ENCODE results near the gene DAZAP1.

DAZAP1 gene

DNA sequence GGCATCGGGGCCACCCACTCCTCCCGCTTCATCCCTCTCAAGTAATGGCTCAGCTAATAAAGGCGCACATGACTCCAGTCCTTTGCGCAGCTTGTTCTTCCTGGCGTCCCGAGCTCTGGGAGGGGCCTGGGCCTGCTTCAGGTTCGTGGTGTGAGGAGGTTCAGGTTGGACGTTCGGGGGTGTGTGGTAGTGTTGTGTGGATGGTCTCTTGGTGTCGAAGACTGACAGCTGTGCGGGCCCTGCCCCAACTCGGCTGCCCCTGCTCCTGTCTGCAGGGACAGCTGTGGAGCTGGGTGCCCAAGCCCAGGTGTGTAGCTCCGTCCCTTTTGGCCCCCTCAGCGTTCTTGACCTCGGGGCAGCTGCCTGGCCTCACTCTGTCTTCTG is 33.0 kb downstream of the DAZAP1 start:
- ATAC-seq, result no peak
- TF ChIP-seq ISL1 (CRISPR knock-in tag; IDR thresholded peaks at IDR 0.05) (no peak), ZNF565 (CRISPR knock-in tag; conservative IDR thresholded peaks at IDR 0.05; ENCODE audit: low read depth) (no peak), BACH2 (CRISPR knock-in tag; IDR thresholded peaks at IDR 0.05; ENCODE audit: borderline replicate concordance) (no peak), ARNTL (CRISPR knock-in tag; IDR thresholded peaks at IDR 0.05; ENCODE audit: borderline replicate concordance, low read depth) (no peak), PPARA (CRISPR knock-in tag; IDR thresholded peaks at IDR 0.05; ENCODE audit: borderline replicate concordance) (no peak), RARB (CRISPR knock-in tag; IDR thresholded peaks at IDR 0.05) (no peak), OSR1 (CRISPR knock-in tag; IDR thresholded peaks at IDR 0.05) (no peak), TCF4 (CRISPR knock-in tag; IDR thresholded peaks at IDR 0.05; ENCODE audit: borderline replicate concordance) (no peak), ZFP3 (CRISPR knock-in tag; IDR thresholded peaks at IDR 0.05) (no peak), GLIS3 (CRISPR knock-in tag; IDR thresholded peaks at IDR 0.05) (no peak), ZNF70 (CRISPR knock-in tag; IDR thresholded peaks at IDR 0.05) (no peak), ZFP30 (CRISPR knock-in tag; IDR thresholded peaks at IDR 0.05) (no peak), SNAI2 (CRISPR knock-in tag; IDR thresholded peaks at IDR 0.05) (no peak)
- TF ChIP-seq, protein P1, sequence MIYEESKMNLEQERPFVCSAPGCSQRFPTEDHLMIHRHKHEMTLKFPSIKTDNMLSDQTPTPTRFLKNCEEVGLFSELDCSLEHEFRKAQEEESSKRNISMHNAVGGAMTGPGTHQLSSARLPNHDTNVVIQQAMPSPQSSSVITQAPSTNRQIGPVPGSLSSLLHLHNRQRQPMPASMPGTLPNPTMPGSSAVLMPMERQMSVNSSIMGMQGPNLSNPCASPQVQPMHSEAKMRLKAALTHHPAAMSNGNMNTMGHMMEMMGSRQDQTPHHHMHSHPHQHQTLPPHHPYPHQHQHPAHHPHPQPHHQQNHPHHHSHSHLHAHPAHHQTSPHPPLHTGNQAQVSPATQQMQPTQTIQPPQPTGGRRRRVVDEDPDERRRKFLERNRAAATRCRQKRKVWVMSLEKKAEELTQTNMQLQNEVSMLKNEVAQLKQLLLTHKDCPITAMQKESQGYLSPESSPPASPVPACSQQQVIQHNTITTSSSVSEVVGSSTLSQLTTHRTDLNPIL (CRISPR knock-in tag; IDR thresholded peaks at IDR 0.05; ENCODE audit: low read depth), result no peak
- TF ChIP-seq, protein P2, sequence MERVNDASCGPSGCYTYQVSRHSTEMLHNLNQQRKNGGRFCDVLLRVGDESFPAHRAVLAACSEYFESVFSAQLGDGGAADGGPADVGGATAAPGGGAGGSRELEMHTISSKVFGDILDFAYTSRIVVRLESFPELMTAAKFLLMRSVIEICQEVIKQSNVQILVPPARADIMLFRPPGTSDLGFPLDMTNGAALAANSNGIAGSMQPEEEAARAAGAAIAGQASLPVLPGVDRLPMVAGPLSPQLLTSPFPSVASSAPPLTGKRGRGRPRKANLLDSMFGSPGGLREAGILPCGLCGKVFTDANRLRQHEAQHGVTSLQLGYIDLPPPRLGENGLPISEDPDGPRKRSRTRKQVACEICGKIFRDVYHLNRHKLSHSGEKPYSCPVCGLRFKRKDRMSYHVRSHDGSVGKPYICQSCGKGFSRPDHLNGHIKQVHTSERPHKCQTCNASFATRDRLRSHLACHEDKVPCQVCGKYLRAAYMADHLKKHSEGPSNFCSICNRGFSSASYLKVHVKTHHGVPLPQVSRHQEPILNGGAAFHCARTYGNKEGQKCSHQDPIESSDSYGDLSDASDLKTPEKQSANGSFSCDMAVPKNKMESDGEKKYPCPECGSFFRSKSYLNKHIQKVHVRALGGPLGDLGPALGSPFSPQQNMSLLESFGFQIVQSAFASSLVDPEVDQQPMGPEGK (CRISPR knock-in tag; IDR thresholded peaks at IDR 0.05; ENCODE audit: borderline replicate concordance), result no peak
- TF ChIP-seq, protein P3, sequence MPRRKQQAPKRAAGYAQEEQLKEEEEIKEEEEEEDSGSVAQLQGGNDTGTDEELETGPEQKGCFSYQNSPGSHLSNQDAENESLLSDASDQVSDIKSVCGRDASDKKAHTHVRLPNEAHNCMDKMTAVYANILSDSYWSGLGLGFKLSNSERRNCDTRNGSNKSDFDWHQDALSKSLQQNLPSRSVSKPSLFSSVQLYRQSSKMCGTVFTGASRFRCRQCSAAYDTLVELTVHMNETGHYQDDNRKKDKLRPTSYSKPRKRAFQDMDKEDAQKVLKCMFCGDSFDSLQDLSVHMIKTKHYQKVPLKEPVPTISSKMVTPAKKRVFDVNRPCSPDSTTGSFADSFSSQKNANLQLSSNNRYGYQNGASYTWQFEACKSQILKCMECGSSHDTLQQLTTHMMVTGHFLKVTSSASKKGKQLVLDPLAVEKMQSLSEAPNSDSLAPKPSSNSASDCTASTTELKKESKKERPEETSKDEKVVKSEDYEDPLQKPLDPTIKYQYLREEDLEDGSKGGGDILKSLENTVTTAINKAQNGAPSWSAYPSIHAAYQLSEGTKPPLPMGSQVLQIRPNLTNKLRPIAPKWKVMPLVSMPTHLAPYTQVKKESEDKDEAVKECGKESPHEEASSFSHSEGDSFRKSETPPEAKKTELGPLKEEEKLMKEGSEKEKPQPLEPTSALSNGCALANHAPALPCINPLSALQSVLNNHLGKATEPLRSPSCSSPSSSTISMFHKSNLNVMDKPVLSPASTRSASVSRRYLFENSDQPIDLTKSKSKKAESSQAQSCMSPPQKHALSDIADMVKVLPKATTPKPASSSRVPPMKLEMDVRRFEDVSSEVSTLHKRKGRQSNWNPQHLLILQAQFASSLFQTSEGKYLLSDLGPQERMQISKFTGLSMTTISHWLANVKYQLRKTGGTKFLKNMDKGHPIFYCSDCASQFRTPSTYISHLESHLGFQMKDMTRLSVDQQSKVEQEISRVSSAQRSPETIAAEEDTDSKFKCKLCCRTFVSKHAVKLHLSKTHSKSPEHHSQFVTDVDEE (CRISPR knock-in tag; IDR thresholded peaks at IDR 0.05), result no peak
- TF ChIP-seq, protein P4, sequence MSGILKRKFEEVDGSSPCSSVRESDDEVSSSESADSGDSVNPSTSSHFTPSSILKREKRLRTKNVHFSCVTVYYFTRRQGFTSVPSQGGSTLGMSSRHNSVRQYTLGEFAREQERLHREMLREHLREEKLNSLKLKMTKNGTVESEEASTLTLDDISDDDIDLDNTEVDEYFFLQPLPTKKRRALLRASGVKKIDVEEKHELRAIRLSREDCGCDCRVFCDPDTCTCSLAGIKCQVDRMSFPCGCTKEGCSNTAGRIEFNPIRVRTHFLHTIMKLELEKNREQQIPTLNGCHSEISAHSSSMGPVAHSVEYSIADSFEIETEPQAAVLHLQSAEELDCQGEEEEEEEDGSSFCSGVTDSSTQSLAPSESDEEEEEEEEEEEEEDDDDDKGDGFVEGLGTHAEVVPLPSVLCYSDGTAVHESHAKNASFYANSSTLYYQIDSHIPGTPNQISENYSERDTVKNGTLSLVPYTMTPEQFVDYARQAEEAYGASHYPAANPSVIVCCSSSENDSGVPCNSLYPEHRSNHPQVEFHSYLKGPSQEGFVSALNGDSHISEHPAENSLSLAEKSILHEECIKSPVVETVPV (CRISPR knock-in tag; IDR thresholded peaks at IDR 0.05), result no peak

DNA sequence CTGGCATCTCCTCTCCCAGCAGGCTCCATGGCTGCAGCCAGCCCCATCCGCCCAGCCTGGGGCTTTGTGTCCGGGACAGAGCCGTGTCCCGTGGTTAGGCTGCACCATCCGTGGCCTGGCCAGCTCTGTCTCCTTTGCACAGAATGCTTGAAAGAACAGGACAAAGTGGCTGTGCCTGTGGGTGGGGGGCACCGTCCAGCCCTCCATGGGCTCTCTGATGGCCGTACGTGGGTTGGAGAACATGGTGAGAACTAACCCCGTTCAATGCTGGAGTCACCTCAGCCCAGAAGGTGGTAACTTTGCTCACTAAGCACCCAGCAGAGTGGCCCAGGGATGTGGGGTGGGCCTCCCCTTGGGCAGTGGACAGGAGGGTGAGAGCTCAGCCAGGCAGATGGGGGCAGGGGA is 33.6 kb downstream of the DAZAP1 start:
- TF ChIP-seq ZNF565 (CRISPR knock-in tag; conservative IDR thresholded peaks at IDR 0.05; ENCODE audit: low read depth) (no peak), ESRRG (CRISPR knock-in tag; IDR thresholded peaks at IDR 0.05) (no peak), SNAI2 (CRISPR knock-in tag; IDR thresholded peaks at IDR 0.05) (no peak), RARB (CRISPR knock-in tag; IDR thresholded peaks at IDR 0.05) (no peak), ZC3H10 (CRISPR knock-in tag; IDR thresholded peaks at IDR 0.05) (no peak), ISL1 (CRISPR knock-in tag; IDR thresholded peaks at IDR 0.05) (no peak)
- TF ChIP-seq, protein P3 (CRISPR knock-in tag; IDR thresholded peaks at IDR 0.05), result no peak
- no peak for ATAC-seq

DNA sequence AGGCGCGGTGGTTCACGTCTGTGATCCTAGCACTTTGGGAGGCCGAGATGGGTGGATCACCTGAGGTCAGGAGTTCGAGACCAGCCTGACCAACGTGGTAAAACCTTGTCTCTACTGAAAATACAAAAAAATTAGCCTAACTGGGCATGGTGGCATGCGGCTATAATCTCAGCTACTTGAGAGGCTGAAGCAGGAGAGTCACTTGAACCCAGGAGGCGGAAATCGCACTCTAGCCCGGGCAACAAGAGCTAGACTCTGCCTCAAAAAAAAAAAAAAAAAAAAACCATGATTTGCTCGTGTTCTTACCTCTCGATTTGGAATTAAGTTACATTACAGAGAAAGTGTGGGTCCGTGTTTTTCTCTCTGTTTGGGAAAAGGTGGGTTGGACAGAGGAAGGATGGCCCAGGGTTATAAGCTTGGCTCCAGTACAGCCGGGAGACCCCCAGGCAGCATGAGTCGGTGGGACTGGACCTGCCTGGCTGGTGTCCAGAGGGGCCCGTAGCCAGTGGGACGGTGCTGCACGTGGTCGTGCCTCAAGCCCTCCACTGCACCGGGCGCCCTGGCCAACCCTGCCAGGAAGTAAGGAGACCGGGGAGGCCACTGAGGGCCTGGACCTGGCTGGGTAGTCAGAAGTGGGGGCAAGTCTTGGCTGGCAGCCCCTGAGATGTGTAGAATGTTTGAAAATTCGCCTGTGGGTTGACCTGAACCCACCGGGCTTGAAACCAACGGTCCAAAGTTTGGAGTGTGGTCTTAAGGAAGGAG is 34.5 kb downstream of the DAZAP1 start:
- ATAC-seq, result no peak
- TF ChIP-seq ARNTL (CRISPR knock-in tag; IDR thresholded peaks at IDR 0.05; ENCODE audit: borderline replicate concordance, low read depth) (no peak), ZNF565 (CRISPR knock-in tag; conservative IDR thresholded peaks at IDR 0.05; ENCODE audit: low read depth) (no peak), ZC3H10 (CRISPR knock-in tag; IDR thresholded peaks at IDR 0.05) (no peak), ZFP3 (CRISPR knock-in tag; IDR thresholded peaks at IDR 0.05) (no peak), BACH2 (CRISPR knock-in tag; IDR thresholded peaks at IDR 0.05; ENCODE audit: borderline replicate concordance) (no peak)
- TF ChIP-seq, protein P3 (CRISPR knock-in tag; IDR thresholded peaks at IDR 0.05), result no peak
- TF ChIP-seq, protein P1 (CRISPR knock-in tag; IDR thresholded peaks at IDR 0.05; ENCODE audit: low read depth), result no peak
